ENCODE measurements around the gene LALBA.
"Not testable (repeated sequence)": the region's sequence is repeated elsewhere in the genome, so short reads cannot be mapped to it uniquely, and the experiment has no call there.

LALBA gene

GRCh38 chr12:48569946-48570345, at the start of gene LALBA:
LALBA (minus strand) TSS chr12:48570046; CDS start chr12:48570020, 26 bp downstream.
- no peak within 1 kb of the TSS for H3K4me3 ChIP-seq (ENCODE audit: low read length)
- no peak for TF ChIP-seq ZNF274 (IDR thresholded peaks at IDR 0.05; ENCODE audit: low read depth, low read length)

DNA sequence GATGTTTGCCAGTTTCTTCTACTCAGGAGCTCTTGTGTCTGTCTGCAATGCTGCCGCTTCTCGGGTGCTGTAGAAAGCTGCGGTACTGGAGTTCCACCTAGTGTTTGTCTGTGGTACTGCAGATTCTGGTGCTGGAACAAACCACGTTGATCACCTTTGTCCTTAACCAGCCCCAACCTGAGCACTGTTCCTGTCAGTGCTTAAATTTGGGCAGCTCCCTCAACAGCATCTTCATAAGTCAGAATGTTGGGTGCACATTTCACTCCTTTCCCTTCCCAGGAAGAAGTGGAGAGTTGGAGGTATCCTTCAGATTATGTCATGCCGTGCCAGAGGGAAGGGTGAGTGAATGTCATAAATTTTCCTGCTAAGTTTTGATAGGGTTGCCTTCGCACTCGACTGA, 48.7 kb upstream of the LALBA start:
- no peak for TF ChIP-seq ZNF274 (IDR thresholded peaks at IDR 0.05; ENCODE audit: low read depth, low read length)

GRCh38 chr12:48615681-48616080, 45.8 kb upstream of the LALBA start:
- no peak overlapping the region for H3K4me3 ChIP-seq (ENCODE audit: low read length)
- TF ChIP-seq ZNF274 (IDR thresholded peaks at IDR 0.05; ENCODE audit: low read depth, low read length) = no peak

More for the DNA sequence above, 48.7 kb upstream of the LALBA start:
- H3K4me3 ChIP-seq (ENCODE audit: low read length) = no peak overlapping the region

DNA sequence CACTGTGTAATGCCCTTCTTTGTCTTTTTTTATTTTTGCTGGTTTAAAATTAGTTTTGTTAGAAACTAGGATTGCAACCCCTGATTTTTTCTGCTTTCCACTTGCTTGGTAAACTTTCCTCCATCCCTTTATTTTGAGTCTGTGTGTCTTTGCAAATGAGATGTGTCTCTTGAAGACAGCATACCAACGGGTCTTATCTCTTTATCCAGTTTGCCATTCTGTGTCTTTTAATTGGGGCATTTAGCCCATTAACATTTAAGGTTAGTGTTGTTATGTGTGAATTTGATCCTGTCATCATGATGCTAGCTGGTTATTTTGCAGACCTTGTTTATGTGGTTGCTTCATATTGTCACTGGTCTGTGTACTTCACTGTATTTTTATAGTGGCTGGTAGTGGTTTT, 43.5 kb upstream of the LALBA start:
- H3K4me3 ChIP-seq (ENCODE audit: low read length) = no peak overlapping the region
- no peak for TF ChIP-seq ZNF274 (IDR thresholded peaks at IDR 0.05; ENCODE audit: low read depth, low read length)

DNA sequence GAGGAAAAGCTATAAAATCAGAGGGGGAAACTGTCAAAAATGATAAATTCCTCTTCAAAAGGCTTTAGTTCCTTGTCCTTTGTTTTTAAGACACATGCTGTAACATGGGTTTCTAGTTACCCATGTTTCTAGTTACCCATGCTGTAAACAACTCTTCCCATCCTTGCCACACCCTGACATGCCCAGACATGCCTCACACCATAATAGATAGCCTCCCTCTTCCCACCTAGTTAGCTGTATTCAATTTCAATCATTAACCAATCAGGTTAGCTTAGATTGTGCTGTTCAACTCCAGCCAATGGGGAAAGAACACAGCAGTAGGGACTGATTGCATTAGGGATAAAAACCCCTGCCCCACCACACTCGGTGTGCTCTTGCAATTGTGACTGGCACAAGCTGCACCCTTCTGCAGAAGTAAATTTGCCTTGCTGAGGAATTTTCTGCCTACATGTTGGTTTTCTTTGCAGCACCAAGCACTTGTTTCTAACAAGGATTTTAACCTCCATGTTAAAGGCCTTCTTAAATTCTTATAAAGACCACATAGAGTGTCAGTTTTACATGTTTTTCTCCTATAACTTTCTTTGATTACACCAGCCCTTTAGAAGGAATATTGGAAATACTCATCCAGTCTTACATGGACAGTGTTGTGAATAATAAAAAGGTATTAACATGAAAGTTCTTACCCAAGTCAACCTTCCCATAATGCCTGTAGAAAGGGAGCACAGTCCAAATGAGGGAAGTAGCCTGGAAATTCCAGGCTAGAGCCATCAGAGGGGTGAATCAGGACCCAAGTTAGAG, 32.5 kb upstream of the LALBA start:
- no peak overlapping the region for H3K4me3 ChIP-seq (ENCODE audit: low read length)
- TF ChIP-seq ZNF274 (IDR thresholded peaks at IDR 0.05; ENCODE audit: low read depth, low read length) = no peak

DNA sequence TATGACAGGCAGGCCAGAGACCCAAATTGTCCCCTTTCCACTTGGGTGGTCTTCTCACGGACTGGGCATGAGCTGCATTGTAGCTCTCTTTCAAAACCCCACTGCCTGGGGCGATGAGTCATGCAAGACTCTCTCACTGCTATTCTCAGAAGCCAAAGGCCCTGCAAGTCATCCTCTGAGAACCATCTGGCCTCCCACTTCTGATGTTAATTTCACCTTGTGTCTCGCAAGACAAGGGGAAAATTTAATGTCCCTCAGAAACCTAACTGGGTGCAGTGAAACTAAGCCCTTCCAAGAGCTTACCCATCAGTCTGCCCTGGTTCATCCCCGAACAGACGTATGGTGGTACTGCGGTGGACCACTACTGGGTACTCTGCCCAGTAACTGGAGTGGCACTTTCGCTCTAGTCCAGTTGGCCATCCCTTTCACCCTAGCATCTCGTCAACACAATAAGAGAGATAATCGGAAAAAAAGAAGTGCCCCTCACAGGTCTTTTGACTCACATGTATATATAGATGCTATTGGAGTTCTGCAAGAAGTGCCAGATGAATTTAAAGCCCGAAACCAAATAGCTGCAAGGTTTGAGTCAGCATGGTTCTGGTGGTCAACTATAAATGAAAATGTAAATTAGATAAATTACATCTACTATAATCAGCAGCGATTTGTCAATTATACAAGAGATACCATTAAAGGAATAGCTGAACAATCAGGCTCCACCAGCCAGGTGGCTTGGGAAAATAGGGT, 31.3 kb upstream of the LALBA start:
- no peak overlapping the region for H3K4me3 ChIP-seq (ENCODE audit: low read length)
- TF ChIP-seq ZNF274 (IDR thresholded peaks at IDR 0.05; ENCODE audit: low read depth, low read length) = no peak

DNA sequence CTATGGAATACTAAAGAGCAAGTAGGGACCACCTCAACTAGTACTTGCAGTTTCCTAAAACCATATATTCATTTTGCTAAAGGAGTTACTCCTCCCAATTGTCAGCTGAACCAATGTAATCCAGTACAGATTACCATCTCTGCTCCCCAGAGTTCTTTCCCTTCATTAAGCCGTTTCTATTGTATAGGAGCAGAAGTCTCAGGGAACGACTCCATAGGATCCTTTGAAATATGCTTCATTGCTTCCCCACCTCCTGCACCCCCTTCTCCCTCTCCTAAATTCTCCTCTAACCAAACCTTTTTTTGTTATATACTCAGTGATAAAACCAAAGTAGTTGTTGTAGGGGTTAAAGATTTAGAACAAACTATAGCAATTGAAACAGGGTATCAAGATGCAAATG, 30.7 kb upstream of the LALBA start:
- no peak overlapping the region for H3K4me3 ChIP-seq (ENCODE audit: low read length)
- TF ChIP-seq ZNF274 (IDR thresholded peaks at IDR 0.05; ENCODE audit: low read depth, low read length) = no peak

GRCh38 chr12:48592591-48593086, 22.8 kb upstream of the LALBA start:
- no peak overlapping the region for H3K4me3 ChIP-seq (ENCODE audit: low read length)
- TF ChIP-seq ZNF274 (IDR thresholded peaks at IDR 0.05; ENCODE audit: low read depth, low read length) = no peak

GRCh38 chr12:48586361-48586760, 16.5 kb upstream of the LALBA start:
- TF ChIP-seq ZNF274 (IDR thresholded peaks at IDR 0.05; ENCODE audit: low read depth, low read length) = no peak

GRCh38 chr12:48583728-48584127, 13.9 kb upstream of the LALBA start:
- no peak overlapping the region for H3K4me3 ChIP-seq (ENCODE audit: low read length)
- TF ChIP-seq ZNF274 (IDR thresholded peaks at IDR 0.05; ENCODE audit: low read depth, low read length) = no peak

More at GRCh38 chr12:48586361-48586760, 16.5 kb upstream of the LALBA start:
- no peak overlapping the region for H3K4me3 ChIP-seq (ENCODE audit: low read length)

DNA sequence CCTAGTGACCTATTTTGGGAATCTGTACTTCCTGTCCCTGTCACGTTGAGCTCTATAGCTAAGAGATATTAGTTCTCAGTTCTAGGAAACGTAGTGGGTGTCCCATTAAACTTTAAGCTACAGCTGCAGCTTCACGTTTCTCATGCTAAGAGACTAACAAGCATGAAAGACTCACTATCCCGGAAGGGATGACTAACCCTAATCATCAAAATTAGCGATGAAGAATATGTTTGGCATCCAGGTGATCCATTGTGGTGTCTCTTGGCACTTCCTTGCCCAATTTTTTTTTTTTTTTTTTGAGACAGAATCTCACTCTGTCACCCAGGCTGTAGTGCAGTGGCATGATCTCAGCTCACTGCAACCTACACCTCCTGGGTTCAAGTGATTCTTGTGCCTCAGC, 11.0 kb upstream of the LALBA start:
- no peak for TF ChIP-seq ZNF274 (IDR thresholded peaks at IDR 0.05; ENCODE audit: low read depth, low read length)
- H3K4me3 ChIP-seq (ENCODE audit: low read length) = no peak overlapping the region

DNA sequence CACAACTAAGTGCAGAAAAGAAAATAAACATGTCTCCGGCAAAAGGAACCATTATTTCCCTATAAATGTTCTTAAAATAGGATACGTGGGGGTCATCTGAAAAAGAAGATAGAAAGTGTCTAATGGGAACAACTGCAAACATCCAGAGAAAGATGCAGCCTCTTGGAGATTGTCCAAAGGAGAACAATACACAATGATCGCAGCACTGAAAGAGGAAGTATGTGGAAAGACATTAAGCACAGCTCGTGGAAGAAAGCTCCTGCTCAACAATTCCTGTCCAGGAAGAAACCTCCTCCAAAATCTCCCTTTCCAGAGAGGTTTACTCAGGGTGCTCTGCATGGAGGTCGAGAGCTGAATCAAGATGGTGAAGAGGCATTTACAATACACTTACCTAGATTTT, 2.5 kb upstream of the LALBA start:
- H3K4me3 ChIP-seq (ENCODE audit: low read length) = no peak overlapping the region
- no peak for TF ChIP-seq ZNF274 (IDR thresholded peaks at IDR 0.05; ENCODE audit: low read depth, low read length)

DNA sequence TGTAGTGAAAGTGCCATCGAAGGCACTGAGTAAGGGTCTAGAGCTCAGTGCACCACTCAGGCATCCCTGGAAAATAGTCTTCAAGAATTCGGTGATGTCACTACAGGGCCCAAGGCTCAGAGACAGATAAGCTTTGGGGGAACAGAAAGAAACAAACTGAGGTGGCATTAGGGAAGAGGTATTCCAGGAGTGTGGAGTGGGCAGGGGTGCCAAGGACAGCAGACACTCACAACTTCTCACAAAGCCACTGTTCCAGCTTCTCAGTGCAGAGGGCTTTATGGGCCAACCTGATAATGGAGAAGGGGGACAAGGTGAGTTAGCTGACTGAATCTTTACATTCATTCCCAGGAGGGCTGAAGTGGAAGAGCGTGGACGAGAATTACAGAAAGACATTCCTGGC, 2.1 kb downstream of the LALBA start:
- no peak overlapping the region for H3K4me3 ChIP-seq (ENCODE audit: low read length)
- TF ChIP-seq ZNF274 (IDR thresholded peaks at IDR 0.05; ENCODE audit: low read depth, low read length) = no peak

DNA sequence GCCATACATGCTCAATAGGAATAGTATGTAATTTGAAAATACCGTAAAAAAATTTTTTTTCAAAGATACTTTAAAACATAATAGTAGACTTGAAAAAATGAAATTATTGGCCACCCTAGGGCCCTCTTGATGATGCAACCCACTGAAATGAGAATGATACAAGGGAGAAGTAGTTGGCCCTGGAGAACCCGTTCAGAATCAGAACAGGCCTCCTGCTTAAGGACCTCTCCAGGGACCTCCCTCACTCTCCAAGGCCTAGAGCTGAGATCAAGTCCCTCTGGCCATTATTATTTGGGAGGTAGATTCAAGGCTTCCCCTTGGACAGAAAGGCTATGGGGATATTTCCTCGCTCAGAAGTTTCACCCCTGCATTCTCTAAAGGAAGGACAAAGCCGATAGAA, 11.9 kb downstream of the LALBA start:
- TF ChIP-seq ZNF274 (IDR thresholded peaks at IDR 0.05; ENCODE audit: low read depth, low read length) = no peak

DNA sequence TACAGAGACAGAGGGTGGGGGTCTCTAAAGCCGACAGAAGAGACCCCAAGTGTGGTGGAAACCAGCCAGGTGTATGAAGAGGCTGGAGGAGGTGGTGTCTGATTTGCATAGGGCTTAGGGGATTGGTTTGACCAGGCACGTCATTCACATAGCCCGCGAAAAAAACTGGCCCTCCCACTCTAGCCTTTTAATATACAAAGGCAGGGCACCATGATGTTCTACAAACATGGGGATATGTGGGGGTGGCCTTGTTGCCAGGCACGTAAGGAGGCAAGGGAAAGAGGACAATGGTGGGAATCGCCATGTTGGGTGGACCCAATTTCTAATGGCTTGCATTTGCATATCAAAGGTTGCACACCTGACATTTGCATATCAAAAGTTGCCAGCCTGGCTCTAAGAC, 13.2 kb downstream of the LALBA start:
- no peak overlapping the region for H3K4me3 ChIP-seq (ENCODE audit: low read length)
- TF ChIP-seq ZNF274 (IDR thresholded peaks at IDR 0.05; ENCODE audit: low read depth, low read length) = no peak

More for the DNA sequence above, 11.9 kb downstream of the LALBA start:
- H3K4me3 ChIP-seq (ENCODE audit: low read length) = no peak overlapping the region

DNA sequence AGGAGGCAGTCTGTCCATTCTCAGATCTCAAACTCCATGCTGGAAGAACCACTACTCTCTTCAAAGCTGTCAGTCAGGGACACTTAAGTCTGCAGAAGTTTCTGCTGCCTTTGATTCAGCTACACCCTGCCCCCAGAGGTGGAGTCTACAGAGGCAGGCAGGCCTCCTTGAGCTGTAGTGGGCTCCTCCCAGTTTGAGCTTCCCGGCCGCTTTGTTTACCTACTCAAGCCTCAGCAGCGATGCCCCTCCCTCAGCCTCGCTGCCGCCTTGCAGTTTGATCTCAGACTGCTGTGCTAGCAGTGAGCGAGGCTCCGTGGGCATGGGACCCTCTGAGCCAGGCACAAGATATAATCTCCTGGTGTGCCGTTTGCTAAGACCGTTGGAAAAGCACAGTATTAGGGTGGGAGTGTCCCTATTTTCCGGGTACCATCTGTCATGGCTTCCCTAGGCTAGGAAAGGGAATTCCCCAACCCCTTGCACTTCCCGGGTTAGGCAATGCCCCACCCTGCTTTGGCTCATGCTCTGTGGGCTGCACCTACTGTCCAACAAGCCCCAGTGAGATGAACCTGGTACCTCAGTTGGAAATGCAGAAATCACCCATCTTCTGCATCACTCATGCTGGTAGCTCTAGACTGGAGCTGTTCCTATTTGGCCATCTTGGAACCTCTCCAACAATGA, 16.0 kb downstream of the LALBA start:
- H3K4me3 ChIP-seq (ENCODE audit: low read length) = not testable (repeated sequence)

GRCh38 chr12:48551636-48552035, 18.2 kb downstream of the LALBA start:
- H3K4me3 ChIP-seq (ENCODE audit: low read length) = not testable (repeated sequence)

GRCh38 chr12:48547012-48547411, 22.8 kb downstream of the LALBA start:
- H3K4me3 ChIP-seq (ENCODE audit: low read length) = not testable (repeated sequence)

All from GM08714 (cell line).